HG02798 (cell line): ENCODE results near the gene SPC24.
"Not testable (repeated sequence)": the region's sequence is repeated elsewhere in the genome, so short reads cannot be mapped to it uniquely, and the experiment has no call there.

Experiments
- ATAC-seq: cut with Tn5 transposase; IDR thresholded peaks from one replicate; pipeline ENCODE4 v1.9.1; 2021; ENCODE audit warnings: mild to moderate bottlenecking; ENCODE audit not compliant: unreplicated experiment, poor library complexity

SPC24 gene

GRCh38 chr19:11166281-11167142 lies 10.9 kb upstream of the SPC24 start:
- ATAC-seq, result no peak

GRCh38 chr19:11165486-11166030 lies 10.0 kb upstream of the SPC24 start:
- ATAC-seq, result no peak

GRCh38 chr19:11164879-11165406 lies 9.4 kb upstream of the SPC24 start:
- no peak for ATAC-seq

GRCh38 chr19:11164296-11164695 lies 8.7 kb upstream of the SPC24 start:
- no peak for ATAC-seq

- ATAC-seq, result not testable (repeated sequence)
Observed at GRCh38 chr19:11160440-11160768, 4.8 kb upstream of the SPC24 start.

GRCh38 chr19:11159598-11160439 lies 4.2 kb upstream of the SPC24 start:
- no peak for ATAC-seq

- no peak for ATAC-seq
Observed at GRCh38 chr19:11154683-11155047, 917 bp downstream of the SPC24 start.

- ATAC-seq, result no peak
Observed at GRCh38 chr19:11152318-11153062, 3.1 kb downstream of the SPC24 start.

GRCh38 chr19:11151181-11151580 lies 4.4 kb downstream of the SPC24 start:
- ATAC-seq, result no peak

- no peak for ATAC-seq
Observed at GRCh38 chr19:11148001-11148400, 7.6 kb downstream of the SPC24 start.

GRCh38 chr19:11145536-11145924 lies 10.1 kb downstream of the SPC24 start:
- ATAC-seq, result no peak

GRCh38 chr19:11142528-11143171 lies 12.9 kb downstream of the SPC24 start:
- ATAC-seq, result no peak

GRCh38 chr19:11141937-11142527 lies 13.6 kb downstream of the SPC24 start:
- no peak for ATAC-seq

- ATAC-seq, result no peak
Observed at GRCh38 chr19:11140896-11141295, 14.7 kb downstream of the SPC24 start.

GRCh38 chr19:11140023-11140538 lies 15.5 kb downstream of the SPC24 start:
- ATAC-seq, result not testable (repeated sequence)

GRCh38 chr19:11138601-11139300 lies 16.8 kb downstream of the SPC24 start:
- ATAC-seq, result no peak

GRCh38 chr19:11137542-11138384 lies 17.8 kb downstream of the SPC24 start:
- ATAC-seq, result no peak
